Upper lobe of left lung (tissue), 4 donors: ENCODE data around the gene OSBPL10.

Experiments used
- EP300 ChIP-seq, 4 donors: sonication (generic); formaldehyde crosslinking; IDR thresholded peaks; one replicate each; pipeline ENCODE4 v1.5.1; 2017; ENCODE audit warnings: antibody characterized with exemption in 4 of 4, control low read depth in 2 of 4
- POLR2AphosphoS5 ChIP-seq, 2 donors: sonication (generic); formaldehyde crosslinking; IDR thresholded peaks; one replicate each; pipeline ENCODE4 v1.5.1; 2017; ENCODE audit warnings: antibody characterized with exemption in 2 of 2
- TF ChIP-seq, protein P1 (sequence below), 6 experiments: fragments of 450-650 bp in 4 of 6; fragments of 200-600 bp in 2 of 6; sonication (generic) in 2 of 6; IDR thresholded peaks; one replicate each; pipeline ENCODE4 v1.5.1; 2016 to 2019; ENCODE audit warnings: antibody characterized with exemption in 6 of 6

DNA sequence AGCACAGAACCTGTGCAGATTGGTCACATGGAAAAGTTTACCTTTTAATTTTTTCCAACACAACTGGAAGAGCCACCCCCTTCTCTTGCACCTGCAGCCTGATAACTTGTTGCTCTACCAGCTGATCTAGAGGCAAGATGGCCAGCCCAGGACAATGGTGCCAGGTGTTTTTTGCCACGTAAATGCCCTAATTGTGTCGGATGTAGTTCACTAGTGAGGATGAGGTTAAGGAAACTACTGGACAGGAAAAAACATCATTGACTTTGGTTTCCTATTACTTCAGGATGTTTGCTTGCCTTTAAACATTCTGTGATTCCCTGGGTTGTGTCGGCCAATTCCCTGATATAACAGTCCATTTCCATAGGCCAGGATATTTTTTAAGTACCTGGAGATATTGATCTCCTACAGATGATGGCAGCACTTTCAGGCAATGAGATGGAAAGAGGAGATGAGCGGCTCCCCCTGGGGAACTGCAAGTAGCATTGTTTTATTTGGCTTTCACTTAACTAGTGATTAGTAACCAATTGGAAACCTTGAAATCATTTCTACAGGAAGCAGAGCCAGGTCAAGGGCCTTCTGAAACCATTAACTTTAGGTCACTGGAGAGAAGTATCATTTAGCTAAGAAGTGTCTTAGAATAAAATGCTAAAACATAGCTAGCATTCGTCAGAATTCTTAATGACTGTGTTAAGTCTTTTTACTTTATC lies 72.5 kb downstream of the OSBPL10 start:
- TF ChIP-seq, protein P1, sequence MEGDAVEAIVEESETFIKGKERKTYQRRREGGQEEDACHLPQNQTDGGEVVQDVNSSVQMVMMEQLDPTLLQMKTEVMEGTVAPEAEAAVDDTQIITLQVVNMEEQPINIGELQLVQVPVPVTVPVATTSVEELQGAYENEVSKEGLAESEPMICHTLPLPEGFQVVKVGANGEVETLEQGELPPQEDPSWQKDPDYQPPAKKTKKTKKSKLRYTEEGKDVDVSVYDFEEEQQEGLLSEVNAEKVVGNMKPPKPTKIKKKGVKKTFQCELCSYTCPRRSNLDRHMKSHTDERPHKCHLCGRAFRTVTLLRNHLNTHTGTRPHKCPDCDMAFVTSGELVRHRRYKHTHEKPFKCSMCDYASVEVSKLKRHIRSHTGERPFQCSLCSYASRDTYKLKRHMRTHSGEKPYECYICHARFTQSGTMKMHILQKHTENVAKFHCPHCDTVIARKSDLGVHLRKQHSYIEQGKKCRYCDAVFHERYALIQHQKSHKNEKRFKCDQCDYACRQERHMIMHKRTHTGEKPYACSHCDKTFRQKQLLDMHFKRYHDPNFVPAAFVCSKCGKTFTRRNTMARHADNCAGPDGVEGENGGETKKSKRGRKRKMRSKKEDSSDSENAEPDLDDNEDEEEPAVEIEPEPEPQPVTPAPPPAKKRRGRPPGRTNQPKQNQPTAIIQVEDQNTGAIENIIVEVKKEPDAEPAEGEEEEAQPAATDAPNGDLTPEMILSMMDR (IDR thresholded peaks at IDR 0.05) = no peak
- TF ChIP-seq POLR2AphosphoS5 (IDR thresholded peaks at IDR 0.05) (no peak), EP300 (IDR thresholded peaks at IDR 0.05) (no peak)
